Fibroblast of the aortic adventitia (primary cell): Measurements from ENCODE around the gene MGAT3. TPM values are rescaled to one million over a fixed set of nuclear protein-coding genes. Genes with fewer than 3 reads are reported as not detected.

Experiments used
- DNase-seq: peaks from one replicate; pipeline ENCODE4 v3.0.0-alpha.2; 2010; ENCODE audit warnings: low read depth
- H3K4me3 ChIP-seq: 2 replicates; pipeline ENCODE4 v1.5.1; 2011; ENCODE audit warnings: low read depth, mild to moderate bottlenecking, control low read depth, low read length, moderate library complexity
- total RNA-seq: library from RNA; depleted of rRNA; stranded (reverse); fragments of >200 nt; gene quantifications from 2 replicates; pipeline ENCODE4 v1.2.3, GENCODE V29; 2012; ENCODE audit warnings: low replicate concordance
- TF ChIP-seq, protein P1 (sequence below): IDR thresholded peaks from 2 replicates; pipeline ENCODE4 v1.5.1; 2011; ENCODE audit warnings: mild to moderate bottlenecking, low read length, control low read depth, inconsistent platforms; ENCODE audit not compliant: insufficient read depth

MGAT3 gene
- total RNA-seq, 1 donor: 0.27 TPM

DNA sequence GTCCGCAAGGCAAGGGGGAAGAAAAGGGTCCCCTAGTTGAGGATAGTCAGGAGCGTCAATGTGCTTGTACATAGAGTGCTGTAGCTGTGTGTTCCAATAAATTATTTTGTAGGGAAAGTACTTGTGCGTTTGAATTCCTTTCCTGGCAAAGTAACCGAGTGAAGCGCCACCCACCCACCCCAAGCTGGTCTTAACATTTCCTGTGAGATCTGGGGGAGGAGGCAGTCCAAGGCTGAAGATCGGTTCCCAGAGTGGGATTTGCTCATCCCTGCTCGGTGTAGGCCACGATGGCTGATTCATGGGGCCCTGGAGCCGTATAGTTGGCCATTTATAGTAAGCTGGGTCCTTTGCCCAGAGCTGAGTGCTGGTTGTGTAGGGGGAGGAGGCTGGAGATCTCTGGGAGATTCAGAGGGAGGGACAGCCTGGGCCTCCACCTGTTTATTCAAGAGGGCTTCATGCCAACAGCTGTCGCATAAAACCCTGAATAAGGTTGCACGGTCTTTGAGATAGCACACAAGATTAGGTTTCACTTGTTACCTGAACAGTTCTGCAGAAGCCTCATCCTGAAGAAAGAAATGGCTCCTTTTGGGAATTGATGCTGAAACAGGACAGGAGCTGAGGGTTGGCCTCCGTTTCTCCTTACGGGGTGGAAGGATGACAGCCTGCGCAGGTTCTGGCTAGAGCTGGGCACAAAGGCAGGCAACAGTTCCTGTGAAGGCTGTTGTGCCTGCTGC is 65.9 kb downstream of the MGAT3 start:
- peak; percentile 73 for DNase-seq
- TF ChIP-seq, protein P1, sequence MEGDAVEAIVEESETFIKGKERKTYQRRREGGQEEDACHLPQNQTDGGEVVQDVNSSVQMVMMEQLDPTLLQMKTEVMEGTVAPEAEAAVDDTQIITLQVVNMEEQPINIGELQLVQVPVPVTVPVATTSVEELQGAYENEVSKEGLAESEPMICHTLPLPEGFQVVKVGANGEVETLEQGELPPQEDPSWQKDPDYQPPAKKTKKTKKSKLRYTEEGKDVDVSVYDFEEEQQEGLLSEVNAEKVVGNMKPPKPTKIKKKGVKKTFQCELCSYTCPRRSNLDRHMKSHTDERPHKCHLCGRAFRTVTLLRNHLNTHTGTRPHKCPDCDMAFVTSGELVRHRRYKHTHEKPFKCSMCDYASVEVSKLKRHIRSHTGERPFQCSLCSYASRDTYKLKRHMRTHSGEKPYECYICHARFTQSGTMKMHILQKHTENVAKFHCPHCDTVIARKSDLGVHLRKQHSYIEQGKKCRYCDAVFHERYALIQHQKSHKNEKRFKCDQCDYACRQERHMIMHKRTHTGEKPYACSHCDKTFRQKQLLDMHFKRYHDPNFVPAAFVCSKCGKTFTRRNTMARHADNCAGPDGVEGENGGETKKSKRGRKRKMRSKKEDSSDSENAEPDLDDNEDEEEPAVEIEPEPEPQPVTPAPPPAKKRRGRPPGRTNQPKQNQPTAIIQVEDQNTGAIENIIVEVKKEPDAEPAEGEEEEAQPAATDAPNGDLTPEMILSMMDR: no peak
- H3K4me3 ChIP-seq: peak overlapping the region; percentile 90

DNA sequence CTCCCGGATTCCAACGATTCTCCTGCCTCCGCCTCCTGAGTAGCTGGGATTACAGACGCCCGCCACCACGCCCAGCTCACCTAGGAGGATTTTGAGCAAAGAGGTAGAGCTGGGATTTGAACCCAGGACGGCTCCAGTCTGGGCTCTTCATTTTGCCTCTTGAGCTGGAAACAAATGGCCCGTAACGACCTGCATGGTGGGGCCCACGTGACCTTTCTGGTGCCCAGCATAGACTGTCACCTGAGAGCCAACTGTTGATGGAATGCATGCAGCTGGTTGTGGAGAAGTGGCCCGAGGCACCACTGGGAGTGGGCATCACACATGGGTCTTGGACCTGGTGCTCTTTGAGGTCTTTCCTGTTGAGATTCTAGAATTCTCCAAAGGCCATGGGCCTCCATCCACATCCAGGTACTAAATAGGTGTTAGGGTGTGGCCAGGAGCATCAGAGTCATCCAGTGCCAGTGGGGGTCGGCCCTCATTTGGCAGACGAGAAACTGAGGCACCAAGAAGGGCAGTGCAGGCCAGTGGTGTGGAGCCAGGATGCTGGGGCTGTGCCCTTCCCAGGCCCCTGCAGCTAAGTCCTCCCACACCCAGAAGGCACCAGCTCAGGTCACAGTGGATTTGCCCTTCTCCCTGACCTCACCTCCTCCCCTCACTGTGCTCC is 67.4 kb downstream of the MGAT3 start:
- TF ChIP-seq, protein P1: no peak
- DNase-seq: no peak
- H3K4me3 ChIP-seq: no peak overlapping the region

DNA sequence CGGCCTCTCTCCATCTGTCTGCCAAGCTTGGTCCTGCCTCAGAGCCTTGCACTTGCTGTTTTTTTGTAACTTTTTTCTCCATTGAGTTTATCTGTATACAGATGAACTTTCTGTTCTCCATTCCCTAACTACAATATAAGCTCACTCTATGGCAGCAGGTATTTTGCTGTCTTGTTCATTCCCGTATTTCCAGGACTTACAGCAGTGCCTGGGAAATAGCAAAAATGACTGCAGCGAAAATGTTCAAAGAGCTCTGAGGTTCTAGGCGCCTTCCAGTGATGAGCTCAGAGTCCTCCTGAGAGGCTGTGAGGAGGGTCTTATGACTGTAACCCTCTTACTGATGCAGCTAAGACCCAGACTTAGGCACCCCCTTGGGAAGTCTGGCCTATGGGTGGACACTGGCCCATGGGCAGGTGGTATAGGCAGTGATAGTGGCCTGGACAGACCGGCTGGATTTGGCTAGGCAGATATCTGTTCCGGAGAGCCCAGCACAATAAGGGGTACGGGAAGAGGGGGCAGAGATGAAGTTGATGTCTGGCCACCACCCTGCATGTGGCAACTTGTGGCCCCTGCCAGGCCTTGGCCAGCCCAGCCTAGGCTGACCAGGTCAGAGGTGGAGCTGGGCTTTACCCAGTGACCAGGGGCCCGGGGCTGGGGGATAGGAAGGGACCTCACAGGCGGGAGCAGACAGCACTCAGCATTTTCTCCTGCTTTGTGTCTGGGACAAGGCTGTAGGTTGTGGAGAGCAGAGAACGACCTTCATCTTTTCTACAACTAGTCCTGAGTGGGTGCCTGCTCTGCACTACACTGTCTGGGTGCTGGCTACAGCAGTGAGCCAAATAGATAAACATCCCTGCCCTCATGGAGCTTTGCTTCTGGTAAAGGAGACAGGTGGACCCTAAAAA is 68.2 kb downstream of the MGAT3 start:
- no peak overlapping the region for H3K4me3 ChIP-seq
- TF ChIP-seq, protein P1: no peak
- no peak for DNase-seq

DNA sequence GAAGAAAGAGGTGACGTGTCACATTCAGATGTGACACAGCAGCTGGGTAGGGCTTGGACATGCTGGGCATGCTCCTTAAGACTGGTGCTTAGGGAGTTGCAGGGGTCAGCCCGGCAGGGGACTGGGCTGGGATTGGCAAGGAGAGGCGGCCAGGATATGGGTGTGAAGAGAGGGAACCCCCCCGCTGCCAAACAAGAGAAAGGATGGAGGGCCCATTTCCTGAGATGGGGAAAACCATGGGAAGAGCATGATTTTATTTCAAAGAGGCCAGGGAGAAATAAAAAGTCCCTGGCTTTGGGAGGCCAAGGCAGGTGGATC is 68.8 kb downstream of the MGAT3 start:
- TF ChIP-seq, protein P1: no peak
- H3K4me3 ChIP-seq: no peak overlapping the region

DNA sequence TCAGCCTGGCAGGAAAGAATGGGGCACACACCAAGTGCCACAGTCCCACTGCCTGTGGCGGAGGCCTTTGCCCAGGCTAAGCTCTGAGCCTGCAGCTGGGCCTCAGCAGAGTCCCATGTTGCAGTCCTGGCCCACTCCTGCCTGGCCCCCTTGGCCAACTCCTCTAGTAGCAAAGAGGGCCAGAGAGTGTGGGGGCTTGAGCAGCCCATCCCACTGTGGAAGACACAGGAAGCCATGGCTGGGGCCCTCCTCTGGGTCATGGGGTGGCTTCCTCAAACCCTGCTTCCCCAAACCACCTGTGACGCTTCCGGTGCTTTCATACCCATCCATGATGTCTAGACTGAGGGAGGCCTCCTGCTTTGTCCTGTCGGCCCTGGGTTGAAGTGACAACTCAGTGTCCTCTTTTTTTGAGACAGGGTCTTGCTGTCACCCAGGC is 69.9 kb downstream of the MGAT3 start:
- DNase-seq: no peak
- no peak overlapping the region for H3K4me3 ChIP-seq
- TF ChIP-seq, protein P1: no peak

More for the DNA sequence above, 68.8 kb downstream of the MGAT3 start:
- DNase-seq: no peak

DNA sequence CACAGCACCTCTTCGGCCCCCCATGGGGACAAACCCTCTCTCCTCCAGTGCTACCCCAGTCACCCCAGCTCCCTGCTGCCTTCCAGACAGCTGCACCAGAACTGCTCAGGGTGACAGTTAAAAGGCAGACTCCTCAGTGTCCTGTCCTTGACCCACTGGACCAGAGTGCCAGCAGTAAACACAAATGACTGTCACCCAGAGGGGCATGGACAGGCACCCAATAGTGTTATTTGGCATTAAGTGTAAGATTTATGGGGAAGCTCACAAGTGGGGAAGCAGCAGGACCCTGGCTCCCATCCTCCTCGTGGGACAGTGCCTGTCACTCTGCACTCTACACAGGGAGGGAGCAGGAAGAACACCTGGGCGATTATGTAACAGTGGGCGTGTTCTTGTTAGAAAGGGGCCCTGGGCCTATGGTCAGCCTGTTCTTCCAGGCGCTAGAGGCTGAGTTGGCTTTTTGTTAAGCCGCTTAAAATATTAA is 70.7 kb downstream of the MGAT3 start:
- TF ChIP-seq, protein P1: no peak
- no peak overlapping the region for H3K4me3 ChIP-seq
- DNase-seq: no peak
